BE2C (cell line): ENCODE results near the gene GADL1.
A peak's percentile ranks its signal among the peaks of the same experiment; 100 is the strongest.

ENCODE experiments used
- DNase-seq: peaks from one replicate; pipeline ENCODE4 v3.0.0-alpha.2; 2020
- H3K27me3 ChIP-seq: fragments of 250-450 bp; sonication (Bioruptor Pico); 2 replicates; pipeline ENCODE4 v1.5.1; 2020; ENCODE audit warnings: mild to moderate bottlenecking
- H3K36me3 ChIP-seq: fragments of 250-450 bp; sonication (Bioruptor Pico); 2 replicates; pipeline ENCODE4 v1.5.1; 2020; ENCODE audit warnings: mild to moderate bottlenecking
- H3K4me1 ChIP-seq: fragments of 250-450 bp; sonication (Bioruptor Pico); 2 replicates; pipeline ENCODE4 v1.5.1; 2020
- H3K4me3 ChIP-seq: 2 replicates; pipeline ENCODE4 v1.5.1; 2011; ENCODE audit warnings: low read depth, low read length
- H3K9me3 ChIP-seq: fragments of 250-450 bp; sonication (Bioruptor Pico); 2 replicates; pipeline ENCODE4 v1.5.1; 2020
- TF ChIP-seq, protein P1 (sequence below): IDR thresholded peaks from 2 replicates; pipeline ENCODE4 v1.5.1; 2012; ENCODE audit warnings: mild to moderate bottlenecking, low read depth, low read length

The GADL1 gene

GRCh38 chr3:30756218-30756617 is 138.2 kb downstream of the GADL1 start:
- TF ChIP-seq, protein P1, sequence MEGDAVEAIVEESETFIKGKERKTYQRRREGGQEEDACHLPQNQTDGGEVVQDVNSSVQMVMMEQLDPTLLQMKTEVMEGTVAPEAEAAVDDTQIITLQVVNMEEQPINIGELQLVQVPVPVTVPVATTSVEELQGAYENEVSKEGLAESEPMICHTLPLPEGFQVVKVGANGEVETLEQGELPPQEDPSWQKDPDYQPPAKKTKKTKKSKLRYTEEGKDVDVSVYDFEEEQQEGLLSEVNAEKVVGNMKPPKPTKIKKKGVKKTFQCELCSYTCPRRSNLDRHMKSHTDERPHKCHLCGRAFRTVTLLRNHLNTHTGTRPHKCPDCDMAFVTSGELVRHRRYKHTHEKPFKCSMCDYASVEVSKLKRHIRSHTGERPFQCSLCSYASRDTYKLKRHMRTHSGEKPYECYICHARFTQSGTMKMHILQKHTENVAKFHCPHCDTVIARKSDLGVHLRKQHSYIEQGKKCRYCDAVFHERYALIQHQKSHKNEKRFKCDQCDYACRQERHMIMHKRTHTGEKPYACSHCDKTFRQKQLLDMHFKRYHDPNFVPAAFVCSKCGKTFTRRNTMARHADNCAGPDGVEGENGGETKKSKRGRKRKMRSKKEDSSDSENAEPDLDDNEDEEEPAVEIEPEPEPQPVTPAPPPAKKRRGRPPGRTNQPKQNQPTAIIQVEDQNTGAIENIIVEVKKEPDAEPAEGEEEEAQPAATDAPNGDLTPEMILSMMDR, result no peak
- H3K36me3 ChIP-seq, result no peaks in the 10 kb centered on the region
- no peaks in the 10 kb centered on the region for H3K27me3 ChIP-seq
- H3K9me3 ChIP-seq, result no peaks in the 10 kb centered on the region
- H3K4me1 ChIP-seq, result no peaks in the 10 kb centered on the region
- no peak for DNase-seq
- H3K4me3 ChIP-seq, result no peak overlapping the region

DNA sequence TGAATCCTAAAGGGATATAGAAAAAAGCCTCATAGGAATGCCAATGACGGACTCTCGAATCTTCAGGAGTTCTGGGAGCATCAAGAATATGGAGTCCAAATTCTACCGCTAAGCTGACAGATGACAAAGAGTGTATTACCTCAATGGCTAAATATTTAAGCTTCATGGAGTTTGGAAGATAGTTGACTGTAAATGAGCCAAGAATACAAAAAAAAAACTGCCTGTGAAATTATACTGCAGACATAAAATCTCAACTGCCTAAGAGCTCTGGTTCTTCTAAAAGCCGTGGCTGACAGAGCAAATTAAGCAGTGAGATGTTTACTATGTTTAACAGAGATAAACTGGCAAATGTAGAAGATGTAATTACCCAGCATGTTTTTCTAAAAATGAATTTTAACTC is 140.0 kb downstream of the GADL1 start:
- TF ChIP-seq, protein P1, result no peak
- Histone ChIP-seq H3K4me3 (no peak overlapping the region), H3K27me3 (no peaks in the 10 kb centered on the region), H3K36me3 (no peaks in the 10 kb centered on the region), H3K9me3 (no peaks in the 10 kb centered on the region), H3K4me1 (no peaks in the 10 kb centered on the region)
- no peak for DNase-seq

DNA sequence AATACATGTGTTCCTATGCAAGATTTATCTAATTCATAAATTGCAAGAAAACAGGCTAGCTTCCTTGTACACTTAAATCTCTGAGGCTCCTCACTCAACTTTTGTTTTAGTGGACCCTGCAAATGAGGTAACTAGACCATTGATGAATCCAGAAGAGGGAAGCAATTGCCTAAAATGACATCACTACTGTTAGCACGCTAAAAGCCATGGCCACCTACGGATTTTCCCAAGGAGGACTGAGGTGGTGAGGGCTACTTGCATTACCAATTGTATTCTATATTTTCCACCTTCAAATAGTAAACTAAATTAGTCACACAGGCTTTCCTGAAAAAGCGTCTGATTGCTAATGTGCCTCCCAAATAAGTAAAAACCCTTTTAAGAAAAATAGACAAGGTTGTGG is 140.7 kb downstream of the GADL1 start:
- no peaks in the 10 kb centered on the region for H3K4me1 ChIP-seq
- H3K27me3 ChIP-seq, result no peaks in the 10 kb centered on the region
- H3K9me3 ChIP-seq, result no peaks in the 10 kb centered on the region
- no peak overlapping the region for H3K4me3 ChIP-seq
- TF ChIP-seq, protein P1, result no peak
- DNase-seq, result no peak
- no peaks in the 10 kb centered on the region for H3K36me3 ChIP-seq

DNA sequence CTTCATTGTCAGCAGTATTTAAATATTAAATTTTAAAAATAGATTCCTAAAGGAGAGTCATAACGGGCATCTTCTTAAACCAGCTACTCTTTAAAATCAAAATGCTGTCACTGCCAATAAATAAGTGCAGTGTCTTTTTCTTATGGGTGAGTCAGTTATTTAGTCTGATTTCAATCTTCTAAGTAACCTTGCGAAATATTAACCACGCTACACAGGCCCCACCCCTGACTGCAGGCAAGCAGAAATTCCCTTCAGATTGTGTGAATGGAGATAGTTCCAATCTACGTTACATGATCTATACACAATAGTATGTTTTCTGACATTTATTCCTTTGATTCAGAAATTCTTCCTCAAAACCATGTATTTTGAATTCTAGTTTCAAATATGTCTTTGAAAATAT is 141.5 kb downstream of the GADL1 start:
- Histone ChIP-seq H3K4me3 (no peak overlapping the region), H3K9me3 (no peaks in the 10 kb centered on the region), H3K36me3 (no peaks in the 10 kb centered on the region), H3K27me3 (no peaks in the 10 kb centered on the region), H3K4me1 (no peaks in the 10 kb centered on the region)
- DNase-seq, result no peak
- TF ChIP-seq, protein P1, result no peak

DNA sequence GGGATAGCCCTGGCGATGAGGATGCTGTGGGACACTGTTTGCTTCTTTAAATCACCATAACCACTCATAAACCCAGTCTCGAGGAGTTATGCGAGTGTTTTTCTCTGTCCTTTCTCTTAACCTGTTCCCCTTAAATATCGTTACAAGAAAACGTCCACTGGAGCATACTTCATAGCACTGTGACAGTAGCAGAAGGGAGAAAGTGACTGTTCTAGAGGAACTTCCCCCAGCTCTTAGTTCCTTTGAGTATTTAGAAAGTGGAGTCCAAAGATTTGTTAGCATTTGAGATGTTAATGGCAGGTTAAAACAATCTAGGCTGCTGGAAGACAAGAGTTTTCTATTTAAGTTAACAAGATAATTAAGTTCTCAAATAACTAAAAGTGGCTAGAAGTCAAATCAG is 142.0 kb downstream of the GADL1 start:
- no peak for DNase-seq
- Histone ChIP-seq H3K4me3 (no peak overlapping the region), H3K27me3 (no peaks in the 10 kb centered on the region), H3K9me3 (no peaks in the 10 kb centered on the region), H3K4me1 (no peaks in the 10 kb centered on the region), H3K36me3 (no peaks in the 10 kb centered on the region)
- TF ChIP-seq, protein P1, result no peak

DNA sequence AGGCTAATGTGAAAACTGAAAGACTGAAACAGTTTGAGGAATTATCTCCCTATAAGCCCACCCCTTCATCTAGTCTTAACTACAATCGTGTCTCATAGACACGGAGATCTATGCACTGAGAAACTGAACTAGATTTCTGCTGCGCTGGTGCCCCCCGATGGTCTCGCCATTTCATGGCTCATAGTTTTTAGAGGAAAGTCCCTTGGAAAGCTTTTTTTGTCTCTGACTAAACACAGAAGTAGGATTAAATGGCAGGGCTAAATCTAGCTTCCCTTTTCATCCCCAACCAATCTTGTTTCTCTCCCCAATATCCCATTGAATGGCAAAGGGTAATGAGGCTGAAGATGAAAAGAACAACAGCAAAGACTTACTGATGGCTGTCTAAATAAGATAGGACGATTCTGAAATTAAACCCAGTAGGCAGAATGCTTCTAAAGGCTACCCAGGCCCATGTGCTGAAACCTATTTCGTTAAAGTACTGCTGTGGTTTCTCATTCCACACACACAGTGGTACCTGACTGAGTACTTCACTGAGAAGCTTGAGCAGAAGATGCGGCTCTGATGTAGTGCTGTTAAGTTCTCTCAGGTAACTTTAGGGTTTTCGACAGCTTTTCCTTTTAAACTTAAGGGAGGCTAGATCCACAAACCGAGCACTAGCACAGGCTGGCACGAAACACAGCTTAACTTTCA is 142.7 kb downstream of the GADL1 start:
- peak; percentile 33 for DNase-seq
- H3K4me3 ChIP-seq, result no peak overlapping the region
- TF ChIP-seq, protein P1, result peak; percentile 48
- H3K4me1 ChIP-seq, result no peaks in the 10 kb centered on the region
- no peaks in the 10 kb centered on the region for H3K36me3 ChIP-seq
- no peaks in the 10 kb centered on the region for H3K9me3 ChIP-seq
- no peaks in the 10 kb centered on the region for H3K27me3 ChIP-seq
